GM12878 (cell line): ENCODE results near the gene ZNF324. TPM values are rescaled to one million over a fixed set of nuclear protein-coding genes. Genes with fewer than 3 reads are reported as not detected.

Experiments used
- ATAC-seq: fragments of 200-7000 bp; cut with Tn5 transposase; 3 replicates; pipeline ENCODE4 v1.9.1; 2020; ENCODE audit warnings: mild to moderate bottlenecking, moderate library complexity
- BruUV-seq: library from RNA; stranded (reverse); fragments of 400-500 nt; replicated peaks from 2 replicates; lab custom pipeline; 2021; lab: Mats Ljungman, UMichigan
- CTCF ChIA-PET: fragments of 300-600 bp; sonication (Branson Sonifier 250); formaldehyde crosslinking; extraction: SDS; loops from one replicate; lab custom pipeline; 2021; ENCODE audit warnings: inconsistent platforms; lab: Yijun Ruan, JAX
- POLR2A ChIA-PET: fragments of 350-600 bp; formaldehyde crosslinking; extraction: SDS; loops from one replicate; lab custom pipeline; 2021; ENCODE audit warnings: inconsistent platforms; lab: Charles Lee
- RAD21 ChIA-PET: fragments of 300-600 bp; sonication (Branson Sonifier 250); formaldehyde crosslinking; loops from one replicate; lab custom pipeline; 2023; ENCODE audit warnings: antibody characterized with exemption; ENCODE audit not compliant: unreplicated experiment; lab: Charles Lee
- SMC1A ChIA-PET: fragments of 300-600 bp; sonication (Branson Sonifier 250); formaldehyde crosslinking; loops from one replicate; lab custom pipeline; 2023; ENCODE audit not compliant: unreplicated experiment, uncharacterized antibody; lab: Charles Lee
- DNase-seq: peaks from one replicate; pipeline ENCODE4 v3.0.0-alpha.2; 2011; ENCODE audit warnings: low read depth, low spot score
- FAIRE-seq: peaks from 3 replicates; lab custom pipeline; 2011; peaks lifted over from hg19 to GRCh38; lab: Jason Lieb, UNC
- H2AFZ ChIP-seq: 2 replicates; pipeline ENCODE4 v1.6.0; 2011; ENCODE audit warnings: low read depth, low read length, control low read depth; ENCODE audit not compliant: control insufficient read depth
- H3K27ac ChIP-seq: 2 replicates; pipeline ENCODE4 v1.5.1; 2011; ENCODE audit warnings: control low read depth; ENCODE audit not compliant: control insufficient read depth, insufficient read depth
- H3K27me3 ChIP-seq, 2 experiments: replicated peaks in 1 of 2; 2 replicates each; pipeline versions ENCODE4 v1.6.0 to v1.6.1; 2011; ENCODE audit warnings: low read length in 1 of 2; ENCODE audit not compliant: control insufficient read depth in 2 of 2, insufficient read depth in 2 of 2
- H3K36me3 ChIP-seq, 2 experiments: 2 replicates each; pipeline ENCODE4 v1.5.1; 2011; ENCODE audit warnings: low read length in 1 of 2; ENCODE audit not compliant: control insufficient read depth in 2 of 2, insufficient read depth in 2 of 2
- H3K4me1 ChIP-seq: 2 replicates; pipeline ENCODE4 v1.6.1; 2011; ENCODE audit warnings: mild to moderate bottlenecking, low read length, moderate library complexity, mixed read lengths; ENCODE audit not compliant: control insufficient read depth, insufficient read depth
- H3K4me2 ChIP-seq: 2 replicates; pipeline ENCODE4 v1.6.0; 2011; ENCODE audit warnings: control low read depth; ENCODE audit not compliant: control insufficient read depth, insufficient read depth
- H3K4me3 ChIP-seq: fragments of 200-600 bp; sonication (generic); 2 replicates; pipeline ENCODE4 v1.5.1; 2016
- H3K79me2 ChIP-seq: 2 replicates; pipeline ENCODE4 v1.6.0; 2011; ENCODE audit warnings: low read length; ENCODE audit not compliant: control insufficient read depth, insufficient read depth
- H3K9ac ChIP-seq: 2 replicates; pipeline ENCODE4 v1.8.0; 2011; ENCODE audit warnings: low read length, control low read depth, mixed read lengths; ENCODE audit not compliant: control insufficient read depth, insufficient read depth
- H3K9me3 ChIP-seq: replicated peaks from 3 replicates; pipeline ENCODE4 v1.5.1; 2011; ENCODE audit warnings: mild to moderate bottlenecking, low read length; ENCODE audit not compliant: control insufficient read depth, insufficient read depth
- H4K20me1 ChIP-seq: 2 replicates; pipeline ENCODE4 v1.6.0; 2011; ENCODE audit not compliant: control insufficient read depth, insufficient read depth
- BCL11A ChIP-seq: IDR thresholded peaks from 2 replicates; pipeline ENCODE4 v1.6.1; 2011; ENCODE audit warnings: low read depth, low read length
- HCFC1 ChIP-seq: fragments of 150-350 bp; IDR thresholded peaks from 2 replicates; pipeline ENCODE4 v1.6.1; 2014; ENCODE audit warnings: low read length
- JUND ChIP-seq: IDR thresholded peaks from 2 replicates; pipeline ENCODE4 v1.6.1; 2012; ENCODE audit warnings: low read depth, mild to moderate bottlenecking, low read length, improper control_type of control experiment, moderate library complexity
- MYC ChIP-seq: IDR thresholded peaks from 2 replicates; pipeline ENCODE4 v1.6.1; 2011; ENCODE audit warnings: mild to moderate bottlenecking, low read length, moderate library complexity, inconsistent platforms; ENCODE audit not compliant: insufficient read depth, insufficient replicate concordance, insufficient read length, severe bottlenecking
- PAX5 ChIP-seq: IDR thresholded peaks from 2 replicates; pipeline ENCODE4 v1.6.1; 2011; ENCODE audit warnings: low read depth, low read length, borderline replicate concordance
- RUNX3 ChIP-seq: IDR thresholded peaks from 2 replicates; pipeline ENCODE4 v1.6.1; 2012; ENCODE audit warnings: low read length, inconsistent platforms
- SUZ12 ChIP-seq: fragments of 200-600 bp; sonication (generic); IDR thresholded peaks from one replicate; pipeline ENCODE4 v1.6.1; 2018; ENCODE audit warnings: antibody characterized with exemption, mild to moderate bottlenecking; ENCODE audit not compliant: unreplicated experiment
- WGBS: methylation state at CpG from one replicate; pipeline ENCODE4 v1.1.6; 2016; ENCODE audit warnings: low lambda C conversion rate; ENCODE audit not compliant: insufficient replicate concordance, insufficient coverage; ENCODE audit errors: missing lambda C conversion rate; 5-methylcytosine and 5-hydroxymethylcytosine counted together
- in situ Hi-C: fragments of 300-500 bp; cut with MboI; formaldehyde crosslinking; loops from 9 replicates; pipeline ENCODE4 v1.14.3; 2018; ENCODE audit warnings: mixed read lengths
- intact Hi-C: fragments of 100-400 bp; cut with micrococcal nuclease; formaldehyde crosslinking; loops from one replicate; pipeline ENCODE4 v1.14.2; 2022; ENCODE audit not compliant: unreplicated experiment
- polyA plus RNA-seq, 11 experiments: library from polyadenylated mRNA; depleted of rRNA in 4 of 11; unstranded in 6 of 11; stranded (reverse) in 5 of 11; fragments of >200 nt; fragmentation: Nextera tagmentation in 4 of 11; fragmentation: Illumina TruSeq in 1 of 11; extraction: Ambion mirVana in 4 of 11; extraction: Trizol in 1 of 11; gene quantifications; 1 replicate in 1 of 11; 2 replicates in 10 of 11; pipeline versions ENCODE4 v1.2.1 to v1.2.3, GENCODE V29; 2011 to 2016; ENCODE audit warnings: inconsistent platforms in 2 of 11, missing spikeins in 2 of 11, low read depth in 1 of 11
- total RNA-seq, 4 experiments: library from RNA; depleted of rRNA in 3 of 4; stranded (reverse); fragments of >200 nt in 3 of 4; fragmentation: Illumina TruSeq in 1 of 4; extraction: Trizol in 1 of 4; gene quantifications; 2 replicates each; pipeline versions ENCODE4 v1.2.1 to v1.2.3, GENCODE V29; 2013 to 2021
- TF ChIP-seq, protein P1 (sequence below): fragments of 450-650 bp; IDR thresholded peaks from 2 replicates; pipeline ENCODE4 v1.6.1; 2017; ENCODE audit warnings: borderline replicate concordance
- TF ChIP-seq, protein P2 (sequence below): fragments of 450-650 bp; IDR thresholded peaks from 2 replicates; pipeline ENCODE4 v1.6.1; 2016; ENCODE audit warnings: mild to moderate bottlenecking
- TF ChIP-seq, protein P3 (sequence below): fragments of 450-650 bp; formaldehyde crosslinking; IDR thresholded peaks from 2 replicates; pipeline ENCODE4 v1.5.0; 2022; ENCODE audit warnings: mild to moderate bottlenecking, missing genetic modification characterization
- TF ChIP-seq, protein P4 (sequence below): fragments of 450-650 bp; IDR thresholded peaks from 2 replicates; pipeline ENCODE4 v1.6.1; 2016; ENCODE audit warnings: mild to moderate bottlenecking
- TF ChIP-seq, protein P5 (sequence below): fragments of 450-650 bp; IDR thresholded peaks from 2 replicates; pipeline ENCODE4 v1.6.1; 2017; ENCODE audit warnings: low read depth, mild to moderate bottlenecking, moderate library complexity

ZNF324 gene
- total and polyA plus RNA-seq, 10 of the 15 experiments (the other 5 are each of a cell fraction or from before 2014, with no cell fraction given): 0.71 to 13.9 (median 7.0) TPM

DNA sequence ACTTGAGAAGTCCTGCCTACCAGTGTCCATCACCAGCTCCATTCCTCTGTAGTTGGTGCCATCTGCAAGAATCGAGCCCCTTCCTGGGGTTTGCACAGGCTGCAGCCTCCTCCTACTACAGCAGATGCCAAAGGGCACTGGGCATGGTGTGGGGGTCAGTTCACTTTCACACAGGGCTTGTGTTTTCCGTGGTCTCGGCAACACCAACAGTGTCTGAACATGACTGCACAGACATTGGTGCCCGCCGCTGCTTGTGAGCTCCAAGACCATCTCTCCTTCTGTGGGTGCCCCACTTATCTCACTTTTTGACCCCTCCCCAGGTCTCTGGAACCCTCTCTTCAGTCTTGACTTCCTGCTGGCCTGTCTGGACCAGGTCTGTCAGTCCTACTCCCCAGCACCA lies 24.5 kb downstream of the ZNF324 start:
- Histone ChIP-seq H3K27me3 (no peaks in the 10 kb centered on the region), H4K20me1 (no peaks in the 10 kb centered on the region), H2AFZ (no peak overlapping the region), H3K4me1 (peaks cover 25% of the 10 kb centered on the region), H3K27ac (no peak overlapping the region), H3K9me3 (no peaks in the 10 kb centered on the region; the same call in 2 of the 3 replicates), H3K79me2 (no peaks in the 10 kb centered on the region; the same call in 1 of the 2 replicates), H3K4me2 (no peak overlapping the region), H3K36me3 (no peaks in the 10 kb centered on the region; a peak in 1 of 4 replicates), H3K4me3 (no peak overlapping the region), H3K9ac (no peak overlapping the region)
- no peak for DNase-seq
- in situ Hi-C loops (no loop called here), intact Hi-C loops (no loop called here)
- no peak for FAIRE-seq
- ChIA-PET POLR2A (no interaction called here), SMC1A (interaction anchor here (1.6 kb wide), 1 partner anchor 23 kb away, joined by 4 read pairs; no protein-coding TSS in a partner anchor), RAD21 (no interaction called here), CTCF (no interaction called here)
- no peak for ATAC-seq
- no peak for TF ChIP-seq HCFC1
- TF ChIP-seq, protein P1, sequence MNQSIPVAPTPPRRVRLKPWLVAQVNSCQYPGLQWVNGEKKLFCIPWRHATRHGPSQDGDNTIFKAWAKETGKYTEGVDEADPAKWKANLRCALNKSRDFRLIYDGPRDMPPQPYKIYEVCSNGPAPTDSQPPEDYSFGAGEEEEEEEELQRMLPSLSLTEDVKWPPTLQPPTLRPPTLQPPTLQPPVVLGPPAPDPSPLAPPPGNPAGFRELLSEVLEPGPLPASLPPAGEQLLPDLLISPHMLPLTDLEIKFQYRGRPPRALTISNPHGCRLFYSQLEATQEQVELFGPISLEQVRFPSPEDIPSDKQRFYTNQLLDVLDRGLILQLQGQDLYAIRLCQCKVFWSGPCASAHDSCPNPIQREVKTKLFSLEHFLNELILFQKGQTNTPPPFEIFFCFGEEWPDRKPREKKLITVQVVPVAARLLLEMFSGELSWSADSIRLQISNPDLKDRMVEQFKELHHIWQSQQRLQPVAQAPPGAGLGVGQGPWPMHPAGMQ: no peak
- TF ChIP-seq JUND: no peak
- TF ChIP-seq SUZ12: no peak
- no peak for TF ChIP-seq BCL11A
- TF ChIP-seq, protein P2, sequence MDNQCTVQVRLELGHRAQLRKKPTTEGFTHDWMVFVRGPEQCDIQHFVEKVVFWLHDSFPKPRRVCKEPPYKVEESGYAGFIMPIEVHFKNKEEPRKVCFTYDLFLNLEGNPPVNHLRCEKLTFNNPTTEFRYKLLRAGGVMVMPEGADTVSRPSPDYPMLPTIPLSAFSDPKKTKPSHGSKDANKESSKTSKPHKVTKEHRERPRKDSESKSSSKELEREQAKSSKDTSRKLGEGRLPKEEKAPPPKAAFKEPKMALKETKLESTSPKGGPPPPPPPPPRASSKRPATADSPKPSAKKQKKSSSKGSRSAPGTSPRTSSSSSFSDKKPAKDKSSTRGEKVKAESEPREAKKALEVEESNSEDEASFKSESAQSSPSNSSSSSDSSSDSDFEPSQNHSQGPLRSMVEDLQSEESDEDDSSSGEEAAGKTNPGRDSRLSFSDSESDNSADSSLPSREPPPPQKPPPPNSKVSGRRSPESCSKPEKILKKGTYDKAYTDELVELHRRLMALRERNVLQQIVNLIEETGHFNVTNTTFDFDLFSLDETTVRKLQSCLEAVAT: no peak
- TF ChIP-seq RUNX3: no peak
- TF ChIP-seq PAX5: no peak
- TF ChIP-seq, protein P3, sequence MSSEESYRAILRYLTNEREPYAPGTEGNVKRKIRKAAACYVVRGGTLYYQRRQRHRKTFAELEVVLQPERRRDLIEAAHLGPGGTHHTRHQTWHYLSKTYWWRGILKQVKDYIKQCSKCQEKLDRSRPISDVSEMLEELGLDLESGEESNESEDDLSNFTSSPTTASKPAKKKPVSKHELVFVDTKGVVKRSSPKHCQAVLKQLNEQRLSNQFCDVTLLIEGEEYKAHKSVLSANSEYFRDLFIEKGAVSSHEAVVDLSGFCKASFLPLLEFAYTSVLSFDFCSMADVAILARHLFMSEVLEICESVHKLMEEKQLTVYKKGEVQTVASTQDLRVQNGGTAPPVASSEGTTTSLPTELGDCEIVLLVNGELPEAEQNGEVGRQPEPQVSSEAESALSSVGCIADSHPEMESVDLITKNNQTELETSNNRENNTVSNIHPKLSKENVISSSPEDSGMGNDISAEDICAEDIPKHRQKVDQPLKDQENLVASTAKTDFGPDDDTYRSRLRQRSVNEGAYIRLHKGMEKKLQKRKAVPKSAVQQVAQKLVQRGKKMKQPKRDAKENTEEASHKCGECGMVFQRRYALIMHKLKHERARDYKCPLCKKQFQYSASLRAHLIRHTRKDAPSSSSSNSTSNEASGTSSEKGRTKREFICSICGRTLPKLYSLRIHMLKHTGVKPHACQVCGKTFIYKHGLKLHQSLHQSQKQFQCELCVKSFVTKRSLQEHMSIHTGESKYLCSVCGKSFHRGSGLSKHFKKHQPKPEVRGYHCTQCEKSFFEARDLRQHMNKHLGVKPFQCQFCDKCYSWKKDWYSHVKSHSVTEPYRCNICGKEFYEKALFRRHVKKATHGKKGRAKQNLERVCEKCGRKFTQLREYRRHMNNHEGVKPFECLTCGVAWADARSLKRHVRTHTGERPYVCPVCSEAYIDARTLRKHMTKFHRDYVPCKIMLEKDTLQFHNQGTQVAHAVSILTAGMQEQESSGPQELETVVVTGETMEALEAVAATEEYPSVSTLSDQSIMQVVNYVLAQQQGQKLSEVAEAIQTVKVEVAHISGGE (CRISPR knock-in tag): no peak
- TF ChIP-seq, protein P4, sequence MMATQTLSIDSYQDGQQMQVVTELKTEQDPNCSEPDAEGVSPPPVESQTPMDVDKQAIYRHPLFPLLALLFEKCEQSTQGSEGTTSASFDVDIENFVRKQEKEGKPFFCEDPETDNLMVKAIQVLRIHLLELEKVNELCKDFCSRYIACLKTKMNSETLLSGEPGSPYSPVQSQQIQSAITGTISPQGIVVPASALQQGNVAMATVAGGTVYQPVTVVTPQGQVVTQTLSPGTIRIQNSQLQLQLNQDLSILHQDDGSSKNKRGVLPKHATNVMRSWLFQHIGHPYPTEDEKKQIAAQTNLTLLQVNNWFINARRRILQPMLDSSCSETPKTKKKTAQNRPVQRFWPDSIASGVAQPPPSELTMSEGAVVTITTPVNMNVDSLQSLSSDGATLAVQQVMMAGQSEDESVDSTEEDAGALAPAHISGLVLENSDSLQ: no peak
- no peak for TF ChIP-seq MYC
- TF ChIP-seq, protein P5, sequence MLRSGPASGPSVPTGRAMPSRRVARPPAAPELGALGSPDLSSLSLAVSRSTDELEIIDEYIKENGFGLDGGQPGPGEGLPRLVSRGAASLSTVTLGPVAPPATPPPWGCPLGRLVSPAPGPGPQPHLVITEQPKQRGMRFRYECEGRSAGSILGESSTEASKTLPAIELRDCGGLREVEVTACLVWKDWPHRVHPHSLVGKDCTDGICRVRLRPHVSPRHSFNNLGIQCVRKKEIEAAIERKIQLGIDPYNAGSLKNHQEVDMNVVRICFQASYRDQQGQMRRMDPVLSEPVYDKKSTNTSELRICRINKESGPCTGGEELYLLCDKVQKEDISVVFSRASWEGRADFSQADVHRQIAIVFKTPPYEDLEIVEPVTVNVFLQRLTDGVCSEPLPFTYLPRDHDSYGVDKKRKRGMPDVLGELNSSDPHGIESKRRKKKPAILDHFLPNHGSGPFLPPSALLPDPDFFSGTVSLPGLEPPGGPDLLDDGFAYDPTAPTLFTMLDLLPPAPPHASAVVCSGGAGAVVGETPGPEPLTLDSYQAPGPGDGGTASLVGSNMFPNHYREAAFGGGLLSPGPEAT: no peak
- BruUV-seq: no TSS peak
- WGBS: 98% methylated on average over 5 of the region's 5 CpGs
